NCI-H446 treated with DMSO at 0.1 percent for 48 hours (cell line): ENCODE data around the gene PRRX2.

ENCODE experiments used
- DNase-seq: peaks from one replicate; lab custom pipeline; 2025; lab: John Stamatoyannopoulos, UW

The PRRX2 gene

DNA sequence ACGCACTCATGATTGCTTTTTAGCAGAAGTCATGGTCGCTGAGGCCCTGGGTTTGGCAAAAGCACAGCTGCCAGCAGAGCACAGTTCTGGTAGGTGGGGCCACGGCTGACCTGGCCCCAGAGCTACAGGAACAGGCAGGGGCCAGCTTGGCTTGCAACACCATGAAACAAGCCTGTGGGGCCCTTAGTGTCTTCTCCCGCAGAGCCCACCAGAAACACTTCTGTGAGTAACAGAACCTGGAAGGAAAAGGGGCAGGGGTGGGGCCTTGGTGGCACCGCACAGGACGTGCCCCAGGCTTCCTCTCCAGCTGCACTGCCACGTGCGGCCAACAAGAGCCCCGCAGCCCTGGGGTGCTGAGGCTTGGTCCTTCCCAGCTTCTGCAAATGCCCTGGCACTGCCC is 28.3 kb upstream of the PRRX2 start:
- no peak for DNase-seq

DNA sequence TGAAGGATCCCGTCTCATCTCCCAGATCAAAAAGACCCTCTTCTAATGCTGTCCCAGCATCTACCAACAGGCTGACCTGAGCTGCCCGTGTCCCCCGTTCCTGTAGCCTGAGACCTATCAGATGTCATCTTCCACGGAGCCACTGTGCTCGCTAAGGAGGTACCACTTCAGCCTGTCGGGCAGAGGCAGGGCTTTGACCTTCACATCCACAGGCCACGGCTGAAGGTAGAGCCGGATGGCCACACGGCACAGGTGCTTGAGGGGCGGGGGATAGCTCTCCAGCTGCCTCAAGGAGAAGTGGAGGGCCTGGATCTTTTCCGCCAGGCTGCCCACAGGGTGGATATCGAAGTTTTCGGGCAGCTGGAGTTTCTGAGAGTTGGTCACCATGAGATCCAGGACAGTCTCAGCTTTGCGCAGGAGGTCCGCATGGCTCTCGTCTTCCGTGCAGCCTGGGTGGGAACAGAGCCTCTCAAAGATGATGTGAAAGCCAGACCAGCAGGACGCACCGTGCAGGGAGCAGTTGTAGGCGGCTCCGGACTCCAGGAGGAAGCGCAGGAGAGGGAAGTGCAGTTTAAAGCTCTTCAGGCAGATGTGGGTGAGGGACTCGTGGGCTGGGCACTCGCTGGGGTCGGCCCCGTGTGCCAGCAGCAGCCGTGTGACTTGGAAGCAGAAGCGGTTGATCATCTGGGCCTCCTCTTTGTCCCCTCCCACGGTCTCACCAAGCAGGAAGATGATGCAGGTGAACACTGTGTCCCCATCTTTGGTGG is 27.6 kb upstream of the PRRX2 start:
- DNase-seq, result no peak

DNA sequence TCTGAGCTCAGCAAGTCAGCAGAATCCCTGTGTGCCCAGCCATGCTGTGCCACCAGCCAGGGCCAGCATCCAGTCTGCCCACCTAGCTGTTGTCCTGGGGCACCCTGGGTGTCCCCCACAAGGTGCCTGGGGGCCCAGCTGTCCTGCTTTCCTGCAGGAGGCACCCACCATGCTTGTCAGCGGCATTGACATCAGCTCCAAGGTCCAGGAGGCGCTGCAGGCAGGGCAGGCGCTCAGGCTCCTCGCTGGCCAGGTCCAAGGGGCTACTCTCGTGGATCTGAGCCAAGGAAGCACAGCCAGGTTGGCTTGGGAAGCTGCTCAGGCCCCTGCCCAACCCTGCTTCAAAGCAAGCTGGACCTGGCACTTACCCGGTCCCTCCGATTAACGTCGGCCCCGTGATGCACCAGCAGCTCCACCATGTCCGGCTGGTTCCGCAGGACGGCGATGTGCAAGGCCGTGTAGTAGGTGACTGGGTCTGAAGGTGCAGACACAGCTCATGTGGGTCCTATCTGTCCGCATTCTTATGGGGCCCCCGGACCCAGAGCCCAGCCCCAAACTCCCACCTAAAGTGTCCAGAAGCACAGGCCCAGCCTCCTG is 26.3 kb upstream of the PRRX2 start:
- DNase-seq, result no peak

DNA sequence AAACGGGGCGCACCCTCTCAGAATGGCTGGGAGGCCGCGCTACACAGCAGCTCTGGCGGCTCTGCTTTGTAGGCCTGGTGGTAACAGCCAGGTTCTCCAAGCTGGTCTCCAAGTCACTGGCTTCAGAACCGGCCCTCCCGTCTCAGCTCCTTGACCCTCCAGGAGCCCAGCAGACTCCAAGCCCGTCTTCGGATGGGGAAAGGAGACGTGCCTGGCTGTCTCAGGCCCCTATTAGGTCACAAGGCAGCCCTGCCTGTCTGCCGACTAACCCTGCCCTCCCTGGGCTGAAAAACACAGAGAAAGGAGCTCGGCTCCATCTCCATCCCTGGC is 25.7 kb upstream of the PRRX2 start:
- DNase-seq, result no peak

DNA sequence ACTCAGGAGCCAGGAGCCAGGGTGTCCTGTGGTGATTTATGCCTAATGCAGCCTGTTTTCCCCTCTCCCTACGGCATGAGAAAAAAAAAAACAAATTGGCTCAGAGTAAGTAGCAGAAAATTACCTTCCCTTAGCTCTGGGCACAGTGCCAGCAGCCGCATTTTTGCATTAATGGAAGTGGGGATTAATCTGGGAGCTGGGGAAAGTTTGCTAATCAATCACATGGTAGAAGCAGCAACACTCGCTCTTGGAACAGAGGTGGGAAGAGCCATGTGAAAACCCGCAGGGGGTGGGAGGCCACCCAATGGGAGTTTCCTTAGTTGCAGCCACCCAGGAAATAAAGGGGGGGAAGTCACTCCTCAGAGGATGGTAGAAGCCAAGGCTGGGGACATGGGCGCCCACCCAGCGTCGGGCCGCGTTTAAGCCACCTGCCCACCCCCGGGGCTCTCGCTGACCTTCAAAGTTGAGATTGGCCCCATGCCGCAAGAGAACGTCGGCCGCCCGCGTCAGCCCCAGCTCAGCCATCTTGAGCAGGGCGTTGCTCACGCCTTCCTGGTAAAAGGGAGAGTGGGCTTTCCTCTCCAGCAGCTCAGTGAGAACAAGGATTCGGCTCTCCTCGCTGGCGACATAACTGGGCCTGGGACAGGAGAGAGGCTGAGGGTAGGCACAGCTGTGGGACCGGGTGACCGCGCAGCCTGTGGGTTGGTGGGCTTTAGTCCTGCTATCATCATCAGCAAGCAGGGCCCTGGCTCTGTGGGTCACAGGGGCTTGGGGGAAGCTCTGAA is 25.2 kb upstream of the PRRX2 start:
- no peak for DNase-seq

DNA sequence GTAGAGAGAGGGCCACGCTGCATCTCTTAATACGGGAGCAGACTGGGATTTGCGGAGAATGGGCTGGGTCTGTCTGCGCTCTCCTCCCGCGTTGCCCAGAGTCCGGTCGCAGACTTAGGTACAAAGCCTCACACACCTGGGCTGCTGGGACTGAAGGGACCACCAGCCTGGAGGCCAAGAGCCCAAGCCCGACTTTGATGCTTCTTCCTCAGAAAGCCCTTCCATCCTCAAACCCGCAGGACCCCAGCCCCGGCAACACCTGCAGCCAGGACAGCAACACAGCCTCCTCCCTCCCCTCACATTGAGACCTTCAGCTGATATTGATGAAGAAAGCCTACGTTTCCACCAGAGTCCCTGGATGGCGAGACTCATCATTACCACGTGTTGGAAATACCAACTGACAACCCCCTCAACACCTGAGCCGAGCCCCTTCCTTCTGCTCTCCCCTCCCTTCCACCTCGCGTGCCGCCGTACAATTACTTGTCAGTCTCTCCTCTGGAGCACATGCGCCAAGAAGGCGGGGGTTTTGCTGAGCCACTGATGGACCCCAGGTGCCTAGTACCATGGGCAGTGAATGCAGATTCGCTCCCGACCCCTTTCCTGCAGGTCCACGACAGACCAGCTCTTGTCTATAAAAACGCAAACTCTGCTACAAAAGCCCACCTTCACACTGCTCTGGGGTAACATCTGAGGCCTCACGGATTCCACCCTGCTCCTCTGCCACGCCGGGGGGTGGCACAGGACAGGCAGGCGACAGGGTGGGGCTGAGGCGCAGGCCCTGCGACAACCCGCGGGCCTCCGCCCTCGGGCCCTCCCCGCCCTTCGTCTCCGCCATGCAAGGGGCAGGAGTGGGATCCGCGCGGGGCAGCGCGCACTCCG is 24.3 kb upstream of the PRRX2 start:
- DNase-seq, result no peak

DNA sequence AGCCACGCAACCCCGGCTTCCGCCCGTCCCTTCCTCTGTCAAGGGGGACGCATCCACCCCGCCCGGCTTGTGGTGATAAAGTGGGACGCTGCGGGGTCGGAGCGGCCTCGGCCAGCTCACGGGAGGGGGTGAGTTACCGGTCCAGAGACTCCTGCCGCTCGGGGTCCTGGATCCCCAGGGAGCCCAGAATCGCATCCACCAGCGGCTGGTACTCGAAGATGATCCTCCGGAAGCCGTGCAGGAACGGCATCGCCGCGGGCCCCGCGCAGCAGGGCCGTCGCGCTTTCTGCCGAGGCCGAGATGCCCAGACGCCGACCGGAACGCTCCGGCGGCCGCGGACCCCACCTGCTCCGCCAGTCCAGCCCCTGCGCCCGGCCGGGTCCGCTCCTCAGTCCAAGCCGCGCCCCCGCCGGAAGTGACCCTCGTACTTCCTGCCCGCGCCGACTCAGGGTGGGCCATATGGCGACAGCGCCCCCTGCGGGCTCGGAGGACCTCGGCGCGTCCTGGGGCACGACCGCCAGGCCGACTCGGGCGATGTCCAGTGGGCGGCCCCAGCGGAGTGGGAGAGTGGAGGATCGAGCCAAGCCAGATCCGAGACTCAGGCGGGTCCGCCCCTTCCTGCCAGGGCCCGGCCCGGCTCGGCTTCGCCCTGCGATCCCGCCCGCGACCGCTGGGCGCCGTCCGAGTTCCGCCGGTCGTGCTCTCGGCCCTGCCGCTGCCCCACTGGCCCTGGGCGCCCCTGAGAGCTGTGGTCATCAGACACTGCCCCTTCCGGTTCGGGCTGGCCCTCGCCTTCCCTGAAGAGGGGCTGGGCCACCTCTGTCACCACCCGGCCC is 23.5 kb upstream of the PRRX2 start, which contains the start of gene ASB6:
ASB6 (minus strand) TSS at position 402 of the 836 bp plus-strand sequence; CDS start at position 250, 152 bp downstream.
- DNase-seq, result peak; percentile 62

DNA sequence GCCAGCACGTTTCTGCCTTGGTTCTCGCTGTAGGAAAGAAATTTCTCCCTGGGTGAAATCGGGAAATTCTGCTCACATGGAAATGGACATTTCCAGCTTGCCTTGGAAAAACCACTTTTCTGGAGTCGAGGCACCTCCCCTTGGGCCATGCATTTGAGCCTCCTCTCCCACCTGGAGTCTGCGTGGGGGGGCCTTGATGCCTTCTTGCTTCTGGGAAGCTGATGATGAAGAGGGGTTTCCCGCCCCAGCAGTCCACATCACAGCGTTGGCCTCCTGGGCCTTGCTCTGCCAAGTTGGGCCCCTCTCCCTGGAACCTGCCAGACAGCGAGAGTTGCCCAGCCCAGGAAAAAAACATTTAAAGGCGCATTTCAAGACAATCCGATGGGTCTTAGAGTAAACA is 21.7 kb upstream of the PRRX2 start:
- DNase-seq, result no peak

DNA sequence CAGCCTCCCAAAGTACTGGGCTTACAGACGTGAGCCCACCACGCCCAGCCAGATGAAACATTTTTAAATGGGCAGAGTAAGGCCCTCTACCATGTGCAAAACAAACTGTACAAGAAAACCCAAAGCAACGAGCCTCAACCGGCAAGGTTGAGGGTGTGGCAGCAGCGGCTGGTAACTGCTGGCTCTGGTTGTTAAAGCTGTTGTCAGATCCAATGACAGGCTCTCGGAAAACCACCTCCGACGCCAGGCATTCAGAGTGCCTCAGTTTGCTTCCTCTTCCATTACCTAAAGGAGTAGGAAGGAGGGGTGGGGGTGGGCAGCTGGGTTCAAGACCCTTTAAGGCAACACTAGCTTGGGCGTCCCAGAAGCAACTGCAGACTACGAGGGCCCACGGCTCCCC is 21.1 kb upstream of the PRRX2 start:
- no peak for DNase-seq

DNA sequence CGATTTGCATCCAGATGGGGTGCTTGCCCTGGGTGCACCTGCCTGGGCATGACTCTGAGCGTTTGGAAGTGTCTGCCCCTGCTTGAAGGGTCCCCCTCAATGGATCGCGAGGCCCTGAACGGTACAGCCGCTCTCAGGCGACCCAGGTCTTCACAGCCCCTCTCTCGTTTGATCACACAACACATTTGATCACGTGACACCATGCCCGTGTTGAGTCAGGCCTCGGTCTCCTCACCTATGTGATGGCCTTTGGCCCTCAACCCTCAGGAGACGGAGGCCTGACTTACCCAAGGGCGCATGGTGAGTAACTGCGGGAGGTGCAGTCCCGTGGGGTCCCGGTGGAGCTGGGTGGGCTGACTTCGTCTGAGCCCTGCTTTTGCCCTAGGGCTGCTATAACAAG is 20.5 kb upstream of the PRRX2 start:
- DNase-seq, result no peak

DNA sequence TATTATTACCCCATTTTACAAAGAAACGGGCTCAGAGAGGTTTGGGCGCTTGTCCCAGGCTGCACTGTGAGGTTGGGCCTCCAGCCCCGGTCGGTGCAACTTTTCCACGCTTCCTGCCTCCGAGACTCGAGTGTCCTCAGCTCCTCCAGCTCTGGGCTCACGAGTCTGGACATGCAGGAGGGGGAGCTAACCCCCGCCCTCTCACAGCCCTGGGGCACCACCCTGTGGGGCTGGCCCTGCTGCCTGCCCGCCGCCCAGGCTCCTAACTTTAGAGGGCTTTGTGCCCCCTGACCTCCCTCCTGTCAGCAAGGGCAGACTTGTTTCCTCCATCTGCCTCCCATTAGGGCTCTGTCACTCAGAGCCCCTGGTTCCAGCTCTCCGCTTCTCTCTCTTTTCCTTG is 19.2 kb upstream of the PRRX2 start:
- no peak for DNase-seq

DNA sequence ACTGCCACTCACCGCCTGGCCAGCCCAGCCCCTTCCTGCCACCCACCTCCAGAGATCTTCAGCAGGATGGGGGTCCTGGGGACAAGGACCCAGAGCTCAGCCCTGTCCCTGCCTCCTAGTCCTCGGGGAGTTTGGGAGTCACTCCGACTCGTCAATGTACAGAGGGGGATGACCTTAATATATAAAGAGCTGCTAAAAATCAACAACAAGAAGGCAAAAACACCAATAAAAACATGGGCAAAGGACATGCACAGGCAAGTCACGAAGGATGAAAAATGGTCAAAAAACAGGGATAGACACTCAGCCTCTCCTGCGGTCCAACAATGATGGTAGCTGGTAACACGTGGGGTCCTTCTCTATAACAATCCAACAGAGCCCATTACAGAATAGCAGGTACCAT is 18.8 kb upstream of the PRRX2 start:
- no peak for DNase-seq

DNA sequence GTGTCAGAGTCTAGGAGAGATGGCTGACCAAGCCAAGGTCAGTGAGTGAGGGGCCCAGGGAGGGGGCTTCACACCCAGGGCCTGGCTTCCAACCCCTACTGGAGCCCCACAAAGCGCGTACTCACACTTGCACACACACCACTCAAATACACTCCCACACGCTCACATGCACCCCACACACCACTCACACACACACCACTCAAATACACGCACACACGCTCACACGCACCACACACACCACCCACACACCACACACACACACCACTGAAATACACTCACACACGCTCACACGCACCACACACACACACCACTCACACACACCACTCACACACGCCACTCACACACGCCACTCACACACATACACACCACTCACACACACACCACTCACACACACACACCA is 17.8 kb upstream of the PRRX2 start:
- no peak for DNase-seq

DNA sequence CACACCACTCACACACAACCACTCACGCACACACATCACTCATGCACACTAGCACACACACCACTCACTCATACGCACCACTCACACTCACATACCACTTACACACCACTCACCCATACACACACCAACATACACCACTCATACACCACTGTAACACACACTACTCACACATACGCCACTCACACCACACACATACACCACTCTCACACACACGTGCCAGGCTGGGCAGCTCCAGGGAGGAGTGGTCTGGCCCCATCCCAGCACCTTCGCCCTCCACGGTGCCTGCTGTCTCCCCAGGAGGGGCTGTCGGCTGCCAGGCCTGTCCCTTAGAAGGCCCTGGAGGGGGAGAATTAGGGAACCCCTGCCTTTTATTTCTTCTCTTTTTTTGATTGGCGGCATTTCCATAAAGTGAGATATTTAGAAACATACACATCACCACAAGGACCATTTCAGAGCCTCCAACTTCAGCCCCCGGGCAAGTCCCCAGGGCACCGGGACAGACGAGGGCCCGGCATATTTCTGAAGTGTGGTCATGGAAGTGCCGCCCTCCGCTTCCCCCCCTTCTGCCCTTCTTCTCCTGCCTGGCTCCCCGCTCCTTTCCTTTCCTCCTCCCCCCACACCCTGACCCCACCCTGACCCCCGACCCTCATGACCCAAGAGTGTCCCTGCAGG is 17.2 kb upstream of the PRRX2 start:
- DNase-seq, result no peak

DNA sequence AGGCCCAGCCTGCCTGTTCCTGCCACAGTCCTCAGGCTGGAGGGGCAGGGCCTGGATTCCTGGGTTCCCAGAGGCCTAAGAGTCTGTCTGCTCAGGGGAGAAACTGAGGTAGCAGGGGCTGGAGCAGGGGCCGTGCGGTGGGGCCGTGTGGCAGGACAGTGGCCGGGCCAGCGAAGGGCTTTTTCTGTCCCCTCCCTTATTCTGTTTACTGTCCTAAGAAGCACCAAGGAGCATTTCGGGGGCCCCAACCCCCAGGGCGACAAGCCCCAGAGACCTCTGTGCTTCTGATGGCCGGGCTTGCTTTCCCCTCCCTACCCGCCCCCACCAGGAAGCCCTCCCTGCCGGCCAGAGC is 16.7 kb upstream of the PRRX2 start:
- no peak for DNase-seq

DNA sequence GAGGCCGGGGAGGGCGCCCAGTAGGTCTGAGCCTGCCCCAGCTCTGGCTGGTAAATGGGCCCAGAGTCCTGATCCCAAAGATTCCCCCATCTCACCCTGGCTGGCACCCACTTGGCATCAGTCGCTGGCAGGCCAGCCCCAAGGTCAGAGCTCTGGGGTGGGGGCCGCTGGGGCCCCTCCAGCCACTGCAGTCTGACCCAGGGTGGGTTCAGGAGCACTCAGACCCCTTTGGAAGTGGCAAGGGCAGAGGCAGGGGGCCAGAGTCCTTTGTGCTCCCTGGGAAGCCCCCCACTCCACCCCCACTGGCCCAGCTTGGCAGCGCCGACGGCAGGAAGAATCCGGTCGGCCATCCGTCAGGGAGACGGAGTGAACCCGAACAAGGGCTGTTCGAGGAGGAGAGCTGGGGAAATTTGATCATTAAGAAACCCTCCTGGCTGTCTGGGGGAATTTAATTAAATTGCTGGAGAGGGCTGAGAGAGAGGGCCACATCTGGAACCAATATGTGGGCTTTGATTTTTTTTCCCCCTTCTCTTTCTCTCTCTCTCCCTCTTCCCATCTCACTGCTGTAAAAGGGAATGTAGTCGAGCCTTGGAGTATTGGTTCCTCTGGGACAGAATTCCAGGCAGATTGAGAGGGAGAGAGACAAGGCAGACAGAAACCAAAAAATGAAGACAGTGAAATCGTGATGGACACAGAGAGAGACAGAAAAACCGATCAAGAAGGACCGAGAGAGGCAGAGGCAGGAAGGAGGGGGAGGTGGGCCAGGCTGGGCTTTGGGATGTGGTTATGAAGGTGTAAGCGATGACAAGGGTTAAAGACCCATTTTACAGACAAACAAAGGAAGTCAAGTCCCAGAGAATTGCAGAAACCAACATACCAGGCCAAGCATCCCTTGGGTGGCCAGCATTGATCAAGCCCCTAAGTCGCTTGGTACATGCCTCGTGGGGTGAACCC is 15.4 kb upstream of the PRRX2 start:
- no peak for DNase-seq

DNA sequence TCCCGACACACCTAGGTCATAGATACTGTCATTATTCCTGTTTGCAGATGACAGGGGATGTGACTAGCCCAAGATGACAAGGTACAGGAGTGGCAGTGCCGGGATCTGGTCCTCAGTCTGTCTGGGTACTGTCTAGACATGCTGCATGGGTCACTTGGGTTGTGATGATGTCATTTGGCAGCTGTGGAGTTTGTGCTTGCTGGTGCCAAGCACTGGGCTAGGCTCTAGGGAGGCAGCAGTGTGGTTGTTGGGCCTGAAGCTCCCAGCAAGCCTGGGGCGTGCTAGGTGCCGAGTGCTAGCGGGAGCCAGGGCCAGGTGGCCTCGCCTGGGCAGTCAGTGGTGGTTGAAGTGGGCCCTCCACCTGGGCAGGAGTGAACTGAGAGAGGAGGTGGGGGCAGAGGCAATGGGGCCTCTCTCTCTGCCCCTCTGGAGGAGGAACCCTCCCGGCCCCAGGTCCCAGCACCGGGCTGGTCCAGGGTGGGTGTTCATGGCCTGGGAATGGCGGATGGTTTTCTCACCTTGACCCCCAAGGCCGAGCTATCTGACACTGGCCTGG is 14.7 kb upstream of the PRRX2 start:
- DNase-seq, result no peak

DNA sequence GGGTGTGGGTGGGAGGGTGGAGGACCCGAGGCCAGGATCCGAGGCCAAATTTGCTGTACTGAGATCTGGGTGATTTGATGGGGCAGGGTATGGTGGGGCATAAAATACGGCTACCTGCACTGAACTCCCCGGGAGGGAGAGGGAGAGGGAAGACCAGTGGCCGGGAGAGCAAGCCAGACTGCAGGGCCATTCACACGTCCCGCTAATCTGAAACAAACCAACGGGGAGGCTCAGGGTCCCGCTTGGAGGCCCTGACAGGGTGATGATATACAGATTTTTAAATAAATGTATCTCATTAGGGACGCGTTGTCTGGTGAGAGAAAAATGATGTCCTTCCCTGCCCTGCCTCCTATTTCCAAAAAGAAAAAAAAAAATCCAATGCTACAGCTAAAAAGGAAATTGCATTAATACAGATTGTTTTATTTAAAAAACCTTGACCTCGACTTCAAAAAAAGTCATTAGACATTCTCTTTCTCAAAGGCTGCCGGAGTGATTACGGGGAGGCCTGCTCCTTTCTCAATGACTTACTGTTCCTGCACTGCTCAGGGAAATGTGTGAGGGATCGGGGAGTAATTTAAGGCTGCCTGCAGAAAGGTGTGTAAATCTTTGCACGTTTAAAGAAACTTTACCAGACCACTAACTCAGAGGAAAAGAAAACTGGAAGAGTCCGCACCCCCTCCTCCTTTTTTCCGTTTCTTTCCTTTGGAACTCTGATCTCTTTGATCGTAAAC is 11.5 kb upstream of the PRRX2 start:
- no peak for DNase-seq

DNA sequence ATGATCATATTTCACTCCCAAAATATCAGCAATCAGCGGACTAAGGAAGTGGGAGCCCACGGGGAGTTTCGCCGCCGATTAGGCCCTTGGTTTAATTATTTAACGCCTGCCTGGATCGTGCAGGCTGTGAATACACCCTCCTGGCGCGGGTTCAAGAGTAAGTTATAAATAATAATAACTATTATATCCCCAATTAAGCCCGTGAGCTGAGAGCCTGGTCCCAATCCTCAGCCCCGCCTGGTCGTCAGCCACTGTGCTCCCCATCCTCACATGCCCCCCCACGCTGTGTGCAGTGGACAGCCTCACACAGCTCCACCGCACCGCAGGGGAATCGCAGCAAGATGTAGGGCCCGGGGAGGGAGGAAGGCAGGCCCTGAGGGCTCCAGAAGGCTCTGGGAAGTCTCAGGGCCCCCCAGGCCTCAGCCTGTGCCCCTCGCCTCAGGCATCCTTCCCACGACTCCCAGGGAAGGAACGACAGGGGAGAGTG is 10.8 kb upstream of the PRRX2 start:
- no peak for DNase-seq
